HepG2 (cell line): ENCODE measurements around the gene MRPL14. TPM values are rescaled to one million over a fixed set of nuclear protein-coding genes. Genes with fewer than 3 reads are reported as not detected.

ENCODE experiments used
- CBX1 ChIP-seq: IDR thresholded peaks from one replicate; pipeline ENCODE4 v1.6.1; 2016; ENCODE audit warnings: antibody characterized with exemption, low read depth
- CREB1 ChIP-seq, 2 experiments: fragments of 450-650 bp in 1 of 2; IDR thresholded peaks; 2 replicates each; pipeline ENCODE4 v1.6.1; 2016 to 2017; ENCODE audit warnings: control low read depth in 1 of 2, mild to moderate bottlenecking in 1 of 2, missing compliant biosample characterization in 1 of 2, missing genetic modification characterization in 1 of 2
- JARID2 ChIP-seq: sonication (generic); formaldehyde crosslinking; IDR thresholded peaks from 2 replicates; pipeline ENCODE4 v1.8.1; 2023; ENCODE audit warnings: missing genetic modification reagents, inconsistent platforms; ENCODE audit not compliant: insufficient replicate concordance
- KAT7 ChIP-seq: IDR thresholded peaks from 2 replicates; pipeline ENCODE4 v1.6.1; 2018; ENCODE audit warnings: borderline replicate concordance, missing compliant biosample characterization
- MAF1 ChIP-seq: sonication (generic); formaldehyde crosslinking; IDR thresholded peaks from 2 replicates; pipeline ENCODE4 v1.5.0; 2020; ENCODE audit warnings: missing genetic modification reagents, borderline replicate concordance
- REPIN1 ChIP-seq: sonication (generic); formaldehyde crosslinking; IDR thresholded peaks from 2 replicates; pipeline ENCODE4 v1.8.0; 2022; ENCODE audit warnings: missing genetic modification reagents, low read depth, mild to moderate bottlenecking, borderline replicate concordance
- SNRNP70 ChIP-seq: fragments of 200-400 bp; formaldehyde crosslinking; IDR thresholded peaks from 2 replicates; pipeline ENCODE4 v1.6.1; 2017; ENCODE audit warnings: mild to moderate bottlenecking, low read depth, low read length, moderate library complexity
- SP2 ChIP-seq: sonication (generic); formaldehyde crosslinking; IDR thresholded peaks from 2 replicates; pipeline ENCODE4 v1.5.1; 2020; ENCODE audit warnings: mild to moderate bottlenecking, missing genetic modification reagents
- SRF ChIP-seq: IDR thresholded peaks from 2 replicates; pipeline ENCODE4 v1.6.1; 2011; ENCODE audit warnings: mild to moderate bottlenecking, low read depth, low read length, moderate library complexity
- TP53 ChIP-seq: sonication (generic); formaldehyde crosslinking; conservative IDR thresholded peaks from 2 replicates; pipeline ENCODE4 v1.4.0; 2020; ENCODE audit warnings: missing genetic modification reagents
- XBP1 ChIP-seq: sonication (generic); formaldehyde crosslinking; IDR thresholded peaks from 2 replicates; pipeline ENCODE4 v1.5.0; 2020; ENCODE audit warnings: missing genetic modification reagents
- ZBTB7B ChIP-seq: sonication (generic); formaldehyde crosslinking; IDR thresholded peaks from 2 replicates; pipeline ENCODE4 v1.4.0; 2020; ENCODE audit warnings: missing genetic modification reagents
- ZNF224 ChIP-seq: sonication (generic); formaldehyde crosslinking; IDR thresholded peaks from 2 replicates; pipeline ENCODE4 v1.5.0; 2020; ENCODE audit warnings: mild to moderate bottlenecking, missing genetic modification reagents
- ZNF431 ChIP-seq: sonication (generic); formaldehyde crosslinking; IDR thresholded peaks from 2 replicates; pipeline ENCODE4 v1.9.0; 2022; ENCODE audit warnings: missing genetic modification reagents, low read depth, mild to moderate bottlenecking, borderline replicate concordance
- ZNF530 ChIP-seq: sonication (generic); formaldehyde crosslinking; IDR thresholded peaks from 2 replicates; pipeline ENCODE4 v1.5.0; 2020; ENCODE audit warnings: low read depth, mild to moderate bottlenecking, missing genetic modification reagents
- ZSCAN31 ChIP-seq: sonication (generic); formaldehyde crosslinking; IDR thresholded peaks from 2 replicates; pipeline ENCODE4 v1.5.0; 2020; ENCODE audit warnings: low read depth, mild to moderate bottlenecking, missing genetic modification reagents
- polyA plus RNA-seq, 8 experiments: library from polyadenylated mRNA; depleted of rRNA in 3 of 8; stranded (reverse) in 7 of 8; unstranded in 1 of 8; fragments of >200 nt; fragmentation: Illumina TruSeq in 4 of 8; extraction: Trizol in 4 of 8; gene quantifications; 2 replicates each; pipeline versions ENCODE4 v1.2.1 to v1.2.3, GENCODE V29; 2011 to 2016; ENCODE audit warnings: low read depth in 4 of 8, missing spikeins in 1 of 8, mixed read lengths in 1 of 8; ENCODE audit not compliant: insufficient read depth in 1 of 8
- total RNA-seq, 5 experiments: library from RNA; depleted of rRNA; stranded (reverse); fragments of >200 nt; fragmentation: Illumina TruSeq; extraction: Trizol; gene quantifications; 2 replicates each; pipeline ENCODE4 v1.2.3, GENCODE V29; 2016; ENCODE audit warnings: low read depth in 1 of 5
- TF ChIP-seq, protein P1 (sequence below): sonication (generic); formaldehyde crosslinking; conservative IDR thresholded peaks from 2 replicates; pipeline ENCODE4 v1.4.0; 2020; ENCODE audit warnings: missing genetic modification reagents
- TF ChIP-seq, protein P2 (sequence below): sonication (generic); formaldehyde crosslinking; IDR thresholded peaks from 2 replicates; pipeline ENCODE4 v1.9.0; 2022; ENCODE audit warnings: missing genetic modification reagents, mild to moderate bottlenecking, borderline replicate concordance
- TF ChIP-seq, protein P3 (sequence below): sonication (generic); formaldehyde crosslinking; IDR thresholded peaks from 2 replicates; pipeline ENCODE4 v1.8.0; 2022; ENCODE audit warnings: missing genetic modification reagents, mild to moderate bottlenecking, inconsistent platforms, borderline replicate concordance
- TF ChIP-seq, protein P4 (sequence below): sonication (generic); formaldehyde crosslinking; conservative IDR thresholded peaks from 2 replicates; pipeline ENCODE4 v1.8.0; 2022; ENCODE audit warnings: mild to moderate bottlenecking, moderate library complexity, missing genetic modification reagents

MRPL14 gene
- total and polyA plus RNA-seq, 2 of the 13 experiments (the other 11 are each of a cell fraction or from before 2014, with no cell fraction given) = 157 to 178 TPM

DNA sequence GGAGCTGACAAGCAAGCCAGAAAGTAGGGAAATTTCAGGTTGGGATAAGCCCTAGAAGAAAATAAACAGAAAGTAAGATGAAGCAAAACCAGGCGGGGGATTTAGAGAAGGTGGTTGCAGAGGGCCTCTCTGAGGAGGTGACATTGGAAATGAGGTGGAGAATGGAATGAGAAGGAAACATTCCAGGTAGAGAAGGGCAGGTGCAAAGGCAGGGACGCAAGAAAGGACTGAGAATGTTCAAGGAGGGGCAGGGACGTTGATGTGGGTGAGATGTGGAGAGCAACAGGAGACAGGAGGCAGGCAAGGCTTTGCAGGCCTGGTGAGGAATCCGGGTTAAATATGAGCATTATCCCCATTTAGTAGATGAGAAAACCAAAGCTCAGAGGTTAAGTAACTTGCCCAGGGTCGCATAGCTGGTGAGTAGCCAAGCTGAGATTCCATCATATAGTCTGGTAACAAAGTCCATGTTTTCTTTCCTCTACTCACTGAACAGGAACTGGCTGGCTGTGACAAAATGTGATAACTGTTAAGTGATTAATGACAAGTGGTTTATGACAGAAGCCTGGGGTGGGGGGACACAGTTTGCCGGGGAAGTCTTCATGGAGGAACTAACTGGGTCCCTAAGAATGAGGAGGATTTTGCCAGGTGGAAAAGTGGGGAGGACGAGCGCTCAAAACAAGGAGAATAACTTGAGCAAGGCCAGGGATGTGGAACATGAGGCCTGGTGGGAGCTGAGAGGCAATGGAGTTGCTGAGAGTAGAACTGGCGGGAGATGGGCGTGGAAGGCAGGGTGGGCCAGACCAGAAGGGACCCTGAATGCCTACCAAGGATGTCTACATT lies 32.6 kb downstream of the MRPL14 start (continued):
- TF ChIP-seq KAT7 (CRISPR knock-in tag) (no peak), XBP1 (CRISPR knock-in tag) (no peak), TP53 (CRISPR knock-in tag) (no peak), SRF (0 out of 2 replicates have a peak, but pooled peaks have one; percentile 35), ZNF224 (no peak), CBX1 (no peak), ZSCAN31 (peak; percentile 90; the same call in 1 of the 2 replicates), ZNF530 (CRISPR knock-in tag) (no peak), ZNF431 (no peak), SP2 (CRISPR knock-in tag) (no peak), SNRNP70 (no peak), JARID2 (CRISPR knock-in tag) (no peak), CREB1 (IDR thresholded peaks at IDR 0.05) (peak; percentile 66), CREB1 (CRISPR knock-in tag; IDR thresholded peaks at IDR 0.05) (no peak), REPIN1 (peak; percentile 75), ZBTB7B (CRISPR knock-in tag) (peak; percentile 85), MAF1 (CRISPR knock-in tag) (no peak)
- TF ChIP-seq, protein P1, sequence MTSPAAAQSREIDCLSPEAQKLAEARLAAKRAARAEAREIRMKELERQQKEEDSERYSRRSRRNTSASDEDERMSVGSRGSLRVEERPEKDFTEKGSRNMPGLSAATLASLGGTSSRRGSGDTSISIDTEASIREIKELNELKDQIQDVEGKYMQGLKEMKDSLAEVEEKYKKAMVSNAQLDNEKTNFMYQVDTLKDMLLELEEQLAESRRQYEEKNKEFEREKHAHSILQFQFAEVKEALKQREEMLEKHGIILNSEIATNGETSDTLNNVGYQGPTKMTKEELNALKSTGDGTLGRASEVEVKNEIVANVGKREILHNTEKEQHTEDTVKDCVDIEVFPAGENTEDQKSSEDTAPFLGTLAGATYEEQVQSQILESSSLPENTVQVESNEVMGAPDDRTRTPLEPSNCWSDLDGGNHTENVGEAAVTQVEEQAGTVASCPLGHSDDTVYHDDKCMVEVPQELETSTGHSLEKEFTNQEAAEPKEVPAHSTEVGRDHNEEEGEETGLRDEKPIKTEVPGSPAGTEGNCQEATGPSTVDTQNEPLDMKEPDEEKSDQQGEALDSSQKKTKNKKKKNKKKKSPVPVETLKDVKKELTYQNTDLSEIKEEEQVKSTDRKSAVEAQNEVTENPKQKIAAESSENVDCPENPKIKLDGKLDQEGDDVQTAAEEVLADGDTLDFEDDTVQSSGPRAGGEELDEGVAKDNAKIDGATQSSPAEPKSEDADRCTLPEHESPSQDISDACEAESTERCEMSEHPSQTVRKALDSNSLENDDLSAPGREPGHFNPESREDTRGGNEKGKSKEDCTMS = no peak
- TF ChIP-seq, protein P2, sequence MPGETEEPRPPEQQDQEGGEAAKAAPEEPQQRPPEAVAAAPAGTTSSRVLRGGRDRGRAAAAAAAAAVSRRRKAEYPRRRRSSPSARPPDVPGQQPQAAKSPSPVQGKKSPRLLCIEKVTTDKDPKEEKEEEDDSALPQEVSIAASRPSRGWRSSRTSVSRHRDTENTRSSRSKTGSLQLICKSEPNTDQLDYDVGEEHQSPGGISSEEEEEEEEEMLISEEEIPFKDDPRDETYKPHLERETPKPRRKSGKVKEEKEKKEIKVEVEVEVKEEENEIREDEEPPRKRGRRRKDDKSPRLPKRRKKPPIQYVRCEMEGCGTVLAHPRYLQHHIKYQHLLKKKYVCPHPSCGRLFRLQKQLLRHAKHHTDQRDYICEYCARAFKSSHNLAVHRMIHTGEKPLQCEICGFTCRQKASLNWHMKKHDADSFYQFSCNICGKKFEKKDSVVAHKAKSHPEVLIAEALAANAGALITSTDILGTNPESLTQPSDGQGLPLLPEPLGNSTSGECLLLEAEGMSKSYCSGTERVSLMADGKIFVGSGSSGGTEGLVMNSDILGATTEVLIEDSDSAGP (CRISPR knock-in tag) = no peak
- TF ChIP-seq, protein P3, sequence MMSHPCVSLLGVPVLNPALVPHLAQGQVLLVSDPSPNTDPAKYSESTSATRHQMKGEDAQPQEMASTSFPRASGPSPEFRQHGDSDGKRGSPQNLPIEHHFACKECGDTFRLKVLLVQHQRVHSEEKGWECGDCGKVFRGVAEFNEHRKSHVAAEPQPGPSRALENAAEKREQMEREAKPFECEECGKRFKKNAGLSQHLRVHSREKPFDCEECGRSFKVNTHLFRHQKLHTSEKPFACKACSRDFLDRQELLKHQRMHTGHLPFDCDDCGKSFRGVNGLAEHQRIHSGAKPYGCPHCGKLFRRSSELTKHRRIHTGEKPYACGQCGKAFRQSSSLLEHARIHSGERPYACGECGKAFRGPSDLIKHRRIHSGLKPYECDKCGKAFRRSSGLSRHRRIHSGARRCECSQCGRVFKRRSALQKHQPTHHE (CRISPR knock-in tag) = peak; percentile 35
- TF ChIP-seq, protein P4, sequence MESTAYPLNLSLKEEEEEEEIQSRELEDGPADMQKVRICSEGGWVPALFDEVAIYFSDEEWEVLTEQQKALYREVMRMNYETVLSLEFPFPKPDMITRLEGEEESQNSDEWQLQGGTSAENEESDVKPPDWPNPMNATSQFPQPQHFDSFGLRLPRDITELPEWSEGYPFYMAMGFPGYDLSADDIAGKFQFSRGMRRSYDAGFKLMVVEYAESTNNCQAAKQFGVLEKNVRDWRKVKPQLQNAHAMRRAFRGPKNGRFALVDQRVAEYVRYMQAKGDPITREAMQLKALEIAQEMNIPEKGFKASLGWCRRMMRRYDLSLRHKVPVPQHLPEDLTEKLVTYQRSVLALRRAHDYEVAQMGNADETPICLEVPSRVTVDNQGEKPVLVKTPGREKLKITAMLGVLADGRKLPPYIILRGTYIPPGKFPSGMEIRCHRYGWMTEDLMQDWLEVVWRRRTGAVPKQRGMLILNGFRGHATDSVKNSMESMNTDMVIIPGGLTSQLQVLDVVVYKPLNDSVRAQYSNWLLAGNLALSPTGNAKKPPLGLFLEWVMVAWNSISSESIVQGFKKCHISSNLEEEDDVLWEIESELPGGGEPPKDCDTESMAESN = peak; percentile 66
